Measurements from ENCODE around the gene CACNG6.

DNA sequence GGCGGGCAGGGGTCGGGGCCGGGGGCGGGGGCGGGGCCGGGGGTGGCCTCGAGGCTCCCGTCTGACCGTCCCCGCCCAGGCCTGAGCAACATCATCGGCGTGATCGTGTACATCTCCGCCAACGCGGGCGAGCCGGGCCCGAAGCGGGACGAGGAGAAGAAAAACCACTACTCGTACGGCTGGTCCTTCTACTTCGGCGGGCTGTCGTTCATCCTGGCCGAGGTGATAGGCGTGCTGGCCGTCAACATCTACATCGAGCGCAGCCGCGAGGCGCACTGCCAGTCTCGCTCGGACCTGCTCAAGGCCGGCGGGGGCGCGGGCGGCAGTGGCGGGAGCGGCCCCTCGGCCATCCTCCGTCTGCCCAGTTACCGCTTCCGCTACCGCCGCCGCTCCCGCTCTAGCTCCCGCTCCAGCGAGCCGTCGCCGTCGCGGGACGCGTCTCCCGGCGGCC lies 9.4 kb upstream of the CACNG6 start:
- TF ChIP-seq EZH2phosphoT487 (IDR thresholded peaks at IDR 0.05; ENCODE audit: insufficient read depth, low read depth) (no peak), EZH2 (IDR thresholded peaks at IDR 0.05; ENCODE audit: insufficient read depth, poor library complexity, severe bottlenecking) (no peak)
